WTC11 (cell line): Measurements from ENCODE around the gene ETS2. TPM values are rescaled to one million over a fixed set of nuclear protein-coding genes. Genes with fewer than 3 reads are reported as not detected.
A peak's percentile ranks its signal among the peaks of the same experiment; 100 is the strongest.

Experiments
- ATAC-seq: fragments of 200-7000 bp; cut with Tn5 transposase; 2 replicates; pipeline ENCODE4 v1.10.0; 2021; ENCODE audit warnings: mild to moderate bottlenecking, moderate library complexity
- CTCF ChIA-PET: fragments of 300-600 bp; sonication (Branson Sonifier 250); formaldehyde crosslinking; loops from one replicate; lab custom pipeline; 2021; ENCODE audit warnings: antibody characterized with exemption; lab: Charles Lee
- POLR2A ChIA-PET: fragments of 350-600 bp; sonication (Branson Sonifier 250); formaldehyde crosslinking; loops from one replicate; lab custom pipeline; 2021; ENCODE audit warnings: antibody characterized with exemption; lab: Charles Lee
- DNase-seq: peaks from one replicate; pipeline ENCODE4 v3.0.0; 2021; ENCODE audit warnings: low spot score
- H3K27ac Mint-ChIP-seq: 2 replicates; pipeline ENCODE4 v1.8.0; 2021; ENCODE audit warnings: mixed read lengths
- H3K27me3 Mint-ChIP-seq: 2 replicates; pipeline ENCODE4 v1.8.0; 2021; ENCODE audit warnings: low read depth, mild to moderate bottlenecking, moderate library complexity, mixed read lengths
- H3K36me3 Mint-ChIP-seq: 2 replicates; pipeline ENCODE4 v1.8.0; 2021; ENCODE audit warnings: mixed read lengths
- H3K4me1 Mint-ChIP-seq: 2 replicates; pipeline ENCODE4 v1.8.0; 2022; ENCODE audit warnings: mixed read lengths
- H3K4me3 Mint-ChIP-seq: 2 replicates; pipeline ENCODE4 v1.8.0; 2021; ENCODE audit warnings: mild to moderate bottlenecking, moderate library complexity, mixed read lengths
- H3K9me3 Mint-ChIP-seq: 2 replicates; pipeline ENCODE4 v1.8.0; 2021; ENCODE audit warnings: mixed read lengths
- ATF6 ChIP-seq: sonication (generic); formaldehyde crosslinking; IDR thresholded peaks from 2 replicates; pipeline ENCODE4 v1.8.1; 2023; ENCODE audit warnings: mild to moderate bottlenecking, missing genetic modification reagents
- E2F5 ChIP-seq: sonication (generic); formaldehyde crosslinking; IDR thresholded peaks from 2 replicates; pipeline ENCODE4 v1.8.1; 2022; ENCODE audit warnings: mild to moderate bottlenecking, moderate library complexity, missing genetic modification reagents
- GABPB1 ChIP-seq: sonication (generic); formaldehyde crosslinking; IDR thresholded peaks from 2 replicates; pipeline ENCODE4 v1.8.1; 2023; ENCODE audit warnings: mild to moderate bottlenecking, missing genetic modification reagents
- GTF2I ChIP-seq: fragments of 250-450 bp; sonication (Bioruptor Pico); conservative IDR thresholded peaks from 2 replicates; pipeline ENCODE4 v1.4.0; 2021; ENCODE audit warnings: mild to moderate bottlenecking
- JUN ChIP-seq: sonication (generic); formaldehyde crosslinking; IDR thresholded peaks from 2 replicates; pipeline ENCODE4 v1.8.0; 2023; ENCODE audit warnings: mild to moderate bottlenecking, missing genetic modification reagents
- MAX ChIP-seq: sonication (generic); formaldehyde crosslinking; IDR thresholded peaks from 2 replicates; pipeline ENCODE4 v1.8.0; 2022; ENCODE audit warnings: mild to moderate bottlenecking, missing genetic modification reagents
- MLX ChIP-seq: sonication (generic); formaldehyde crosslinking; IDR thresholded peaks from 2 replicates; pipeline ENCODE4 v1.8.1; 2023; ENCODE audit warnings: mild to moderate bottlenecking, missing genetic modification reagents, moderate library complexity
- NFATC4 ChIP-seq: fragments of 250-450 bp; sonication (Bioruptor Pico); IDR thresholded peaks from 2 replicates; pipeline ENCODE4 v1.9.0; 2021; ENCODE audit warnings: mild to moderate bottlenecking
- PREB ChIP-seq: sonication (generic); formaldehyde crosslinking; IDR thresholded peaks from 2 replicates; pipeline ENCODE4 v1.8.1; 2022; ENCODE audit warnings: mild to moderate bottlenecking, missing genetic modification reagents, moderate library complexity, borderline replicate concordance
- STAT6 ChIP-seq: sonication (generic); formaldehyde crosslinking; conservative IDR thresholded peaks from 2 replicates; pipeline ENCODE4 v1.8.1; 2023; ENCODE audit warnings: mild to moderate bottlenecking, low read depth, missing genetic modification reagents, moderate library complexity
- TEAD4 ChIP-seq: sonication (generic); formaldehyde crosslinking; IDR thresholded peaks from 2 replicates; pipeline ENCODE4 v1.8.0; 2022; ENCODE audit warnings: mild to moderate bottlenecking, missing genetic modification reagents
- USF1 ChIP-seq: sonication (generic); formaldehyde crosslinking; IDR thresholded peaks from 2 replicates; pipeline ENCODE4 v1.8.0; 2022; ENCODE audit warnings: mild to moderate bottlenecking, missing genetic modification reagents
- ZBTB21 ChIP-seq: sonication (generic); formaldehyde crosslinking; IDR thresholded peaks from 2 replicates; pipeline ENCODE4 v1.8.1; 2023; ENCODE audit warnings: mild to moderate bottlenecking, missing genetic modification reagents, borderline replicate concordance
- ZBTB43 ChIP-seq: sonication (generic); formaldehyde crosslinking; IDR thresholded peaks from 2 replicates; pipeline ENCODE4 v1.8.1; 2023; ENCODE audit warnings: mild to moderate bottlenecking, missing genetic modification reagents
- ZNF317 ChIP-seq: sonication (generic); formaldehyde crosslinking; IDR thresholded peaks from 2 replicates; pipeline ENCODE4 v1.8.1; 2023; ENCODE audit warnings: low read depth, mild to moderate bottlenecking, moderate library complexity, missing genetic modification reagents, borderline replicate concordance
- ZNF423 ChIP-seq: fragments of 250-450 bp; sonication (Bioruptor Pico); IDR thresholded peaks from 2 replicates; pipeline ENCODE4 v2.1.2; 2022; ENCODE audit warnings: mild to moderate bottlenecking, moderate library complexity
- ZNF671 ChIP-seq: fragments of 250-450 bp; sonication (Bioruptor Pico); IDR thresholded peaks from 2 replicates; pipeline ENCODE4 v1.8.0; 2021; ENCODE audit warnings: mild to moderate bottlenecking
- total RNA-seq: library from RNA; stranded (reverse); gene quantifications from 3 replicates; pipeline ENCODE4 v1.2.3, GENCODE V29; 2021

The ETS2 gene
- total RNA-seq, 1 experiment from 2014 or later: 56.4 TPM

- TF ChIP-seq USF1 (CRISPR knock-in tag) (no peak), NFATC4 (CRISPR knock-in tag) (no peak), PREB (CRISPR knock-in tag) (no peak), ZNF423 (CRISPR knock-in tag) (no peak)
- TF ChIP-seq, all 79 proteins: peak for 0
Measured at GRCh38 chr21:38852708-38853107, 47.0 kb downstream of the ETS2 start (continued).

- TF ChIP-seq GABPB1 (CRISPR knock-in tag) (peak; percentile 94), ZBTB21 (CRISPR knock-in tag) (no peak)
- TF ChIP-seq, all 79 proteins: peak for 1
- H3K36me3 Mint-ChIP-seq: no peaks in the 10 kb centered on the region
- H3K4me1 Mint-ChIP-seq: no peaks in the 10 kb centered on the region
- POLR2A ChIA-PET: no interaction called here
- CTCF ChIA-PET: no interaction called here
- H3K9me3 Mint-ChIP-seq: no peaks in the 10 kb centered on the region
- DNase-seq: no peak
- no peaks in the 10 kb centered on the region; the same call in 1 of the 2 replicates for H3K27me3 Mint-ChIP-seq
- no peak for ATAC-seq
- H3K4me3 Mint-ChIP-seq: no peak overlapping the region
- H3K27ac Mint-ChIP-seq: no peak overlapping the region
Measured at GRCh38 chr21:38853421-38853919, 47.7 kb downstream of the ETS2 start.

GRCh38 chr21:38857152-38857825 is 51.6 kb downstream of the ETS2 start:
- ATAC-seq (no peak), DNase-seq (no peak)
- ChIA-PET POLR2A (no interaction called here), CTCF (no interaction called here)
- Mint-ChIP-seq H3K27ac (no peak overlapping the region), H3K36me3 (no peaks in the 10 kb centered on the region), H3K4me3 (no peak overlapping the region), H3K9me3 (no peaks in the 10 kb centered on the region), H3K4me1 (no peaks in the 10 kb centered on the region), H3K27me3 (no peaks in the 10 kb centered on the region; the same call in 1 of the 2 replicates)
- TF ChIP-seq GTF2I (CRISPR knock-in tag): no peak
- no peak for TF ChIP-seq MAX (CRISPR knock-in tag)
- no peak for TF ChIP-seq JUN (CRISPR knock-in tag)
- TF ChIP-seq ZNF671: no peak
- TF ChIP-seq ZBTB43 (CRISPR knock-in tag): no peak

- POLR2A ChIA-PET: no interaction called here
- peaks cover 2% of the 10 kb centered on the region; the same call in 1 of the 2 replicates for H3K9me3 Mint-ChIP-seq
- H3K27me3 Mint-ChIP-seq: no peaks in the 10 kb centered on the region; the same call in 1 of the 2 replicates
- no peak for DNase-seq
- H3K27ac Mint-ChIP-seq: no peak overlapping the region
- CTCF ChIA-PET: no interaction called here
- ATAC-seq: no peak
- H3K36me3 Mint-ChIP-seq: no peaks in the 10 kb centered on the region
- TF ChIP-seq ZNF317 (CRISPR knock-in tag) (no peak), MLX (CRISPR knock-in tag) (no peak), STAT6 (CRISPR knock-in tag) (no peak), E2F5 (CRISPR knock-in tag) (no peak), TEAD4 (CRISPR knock-in tag) (no peak), ATF6 (no peak)
- H3K4me3 Mint-ChIP-seq: no peak overlapping the region
- no peaks in the 10 kb centered on the region for H3K4me1 Mint-ChIP-seq
Measured at GRCh38 chr21:38858026-38858811, 52.5 kb downstream of the ETS2 start.
